DOHH2 (cell line): ENCODE measurements around the gene OBSCN.

ENCODE experiments used
- H3F3A ChIP-seq: fragments of 200-600 bp; sonication (generic), shearing (Covaris generic); 2 replicates; pipeline ENCODE4 v1.6.0; 2016; ENCODE audit warnings: antibody characterized with exemption, mild to moderate bottlenecking; ENCODE audit not compliant: control insufficient read depth, insufficient read depth
- H3K27ac ChIP-seq: fragments of 200-600 bp; sonication (generic); 2 replicates; pipeline ENCODE4 v1.5.1; 2014; ENCODE audit warnings: low read depth, mild to moderate bottlenecking, low read length, moderate library complexity
- H3K27me3 ChIP-seq: fragments of 200-600 bp; sonication (generic); 2 replicates; pipeline ENCODE4 v1.6.1; 2014; ENCODE audit warnings: mild to moderate bottlenecking, low read length, mixed read lengths; ENCODE audit not compliant: control insufficient read depth
- H3K36me3 ChIP-seq: fragments of 200-600 bp; sonication (generic); 2 replicates; pipeline ENCODE4 v1.6.1; 2014; ENCODE audit warnings: mild to moderate bottlenecking, low read length, moderate library complexity, mixed read lengths; ENCODE audit not compliant: control insufficient read depth
- H3K4me1 ChIP-seq: fragments of 200-600 bp; sonication (generic); 2 replicates; pipeline ENCODE4 v1.6.1; 2014; ENCODE audit warnings: mild to moderate bottlenecking, low read length, mixed read lengths; ENCODE audit not compliant: control insufficient read depth
- H3K4me2 ChIP-seq: fragments of 200-600 bp; sonication (generic); 2 replicates; pipeline ENCODE4 v1.6.0; 2014; ENCODE audit warnings: mild to moderate bottlenecking, low read length, moderate library complexity
- H3K4me3 ChIP-seq: fragments of 200-600 bp; sonication (generic); 2 replicates; pipeline ENCODE4 v1.5.1; 2014; ENCODE audit warnings: mild to moderate bottlenecking, low read length, mixed read lengths
- H3K79me2 ChIP-seq: fragments of 200-600 bp; sonication (generic); 2 replicates; pipeline ENCODE4 v1.6.1; 2014; ENCODE audit warnings: mild to moderate bottlenecking, low read length, mixed read lengths; ENCODE audit not compliant: control insufficient read depth
- H3K9me2 ChIP-seq: fragments of 200-600 bp; sonication (generic); replicated peaks from 2 replicates; pipeline ENCODE4 v1.6.1; 2014; ENCODE audit warnings: mild to moderate bottlenecking, low read length, mixed read lengths; ENCODE audit not compliant: control insufficient read depth
- H3K9me3 ChIP-seq: fragments of 200-600 bp; sonication (generic); 2 replicates; pipeline ENCODE4 v1.6.1; 2014; ENCODE audit warnings: antibody characterized with exemption, low read length, mixed read lengths; ENCODE audit not compliant: control insufficient read depth, insufficient read depth
- H4K20me1 ChIP-seq: fragments of 200-600 bp; sonication (generic); 2 replicates; pipeline ENCODE4 v1.6.0; 2014; ENCODE audit warnings: low read depth, mild to moderate bottlenecking, antibody characterized with exemption, low read length, moderate library complexity; ENCODE audit not compliant: control insufficient read depth, insufficient read depth
- CTCF ChIP-seq: fragments of 200-600 bp; sonication (generic); IDR thresholded peaks from one replicate; pipeline ENCODE4 v1.5.1; 2014; ENCODE audit warnings: antibody characterized with exemption, mild to moderate bottlenecking, low read depth, low read length; ENCODE audit not compliant: poor library complexity, severe bottlenecking
- EZH2phosphoT487 ChIP-seq: fragments of 200-600 bp; sonication (generic); IDR thresholded peaks from 2 replicates; pipeline ENCODE4 v1.6.1; 2017; ENCODE audit warnings: borderline replicate concordance, mild to moderate bottlenecking, antibody characterized with exemption, low read length, moderate library complexity, mixed read lengths

Gene OBSCN

GRCh38 chr1:228410671-228411070 lies 202.8 kb downstream of the OBSCN start:
- Histone ChIP-seq H3F3A (no peaks in the 10 kb centered on the region), H3K4me1 (peaks cover 9% of the 10 kb centered on the region), H3K9me2 (no peaks in the 10 kb centered on the region), H3K79me2 (peaks cover 22% of the 10 kb centered on the region), H3K36me3 (peaks cover 6% of the 10 kb centered on the region), H3K4me3 (no peak overlapping the region), H4K20me1 (peaks cover 1% of the 10 kb centered on the region; the same call in 1 of the 2 replicates), H3K9me3 (no peaks in the 10 kb centered on the region), H3K27me3 (no peaks in the 10 kb centered on the region), H3K27ac (no peak overlapping the region), H3K4me2 (no peak overlapping the region)
- TF ChIP-seq CTCF (no peak), EZH2phosphoT487 (no peak)

- Histone ChIP-seq H3K4me3 (no peak overlapping the region), H3K9me3 (no peaks in the 10 kb centered on the region), H3F3A (no peaks in the 10 kb centered on the region), H3K36me3 (peaks cover 4% of the 10 kb centered on the region), H3K79me2 (peaks cover 17% of the 10 kb centered on the region), H3K4me1 (peaks cover 9% of the 10 kb centered on the region), H3K27me3 (no peaks in the 10 kb centered on the region), H3K27ac (no peak overlapping the region), H4K20me1 (no peaks in the 10 kb centered on the region), H3K4me2 (no peak overlapping the region), H3K9me2 (no peaks in the 10 kb centered on the region)
- no peak for TF ChIP-seq EZH2phosphoT487
- no peak for TF ChIP-seq CTCF
Observed at GRCh38 chr1:228411121-228411520, 203.3 kb downstream of the OBSCN start.

- Histone ChIP-seq H3K4me3 (no peak overlapping the region), H3K27me3 (no peaks in the 10 kb centered on the region), H3K27ac (no peak overlapping the region), H3F3A (no peaks in the 10 kb centered on the region), H3K9me2 (no peaks in the 10 kb centered on the region), H3K79me2 (peaks cover 12% of the 10 kb centered on the region), H4K20me1 (no peaks in the 10 kb centered on the region), H3K4me2 (no peak overlapping the region), H3K9me3 (no peaks in the 10 kb centered on the region), H3K36me3 (no peaks in the 10 kb centered on the region), H3K4me1 (peaks cover 9% of the 10 kb centered on the region)
- TF ChIP-seq CTCF: no peak
- TF ChIP-seq EZH2phosphoT487: no peak
Observed at GRCh38 chr1:228411548-228412430, 203.9 kb downstream of the OBSCN start.
